Endothelial cell of umbilical vein (primary cell): ENCODE results near the gene CTF1. TPM values are rescaled to one million over a fixed set of nuclear protein-coding genes. Genes with fewer than 3 reads are reported as not detected.
"Not testable (repeated sequence)": the region's sequence is repeated elsewhere in the genome, so short reads cannot be mapped to it uniquely, and the experiment has no call there.

ENCODE experiments used
- BruUV-seq: library from RNA; stranded (reverse); fragments of 400-500 nt; replicated peaks from 2 replicates; lab custom pipeline; 2021; lab: Mats Ljungman, UMichigan
- CTCF ChIA-PET: fragments of 300-600, 350-600 bp; sonication (Branson Sonifier 250); formaldehyde crosslinking; loops from one replicate; lab custom pipeline; 2021; ENCODE audit warnings: antibody characterized with exemption, inconsistent platforms; lab: Charles Lee
- POLR2A ChIA-PET: fragments of 300-600, 350-600 bp; sonication (Branson Sonifier 250); formaldehyde crosslinking; loops from one replicate; lab custom pipeline; 2021; ENCODE audit warnings: antibody characterized with exemption, inconsistent platforms; lab: Charles Lee
- DNase-seq: peaks from one replicate; pipeline ENCODE4 v3.0.0-alpha.2; 2011; ENCODE audit warnings: low read depth, low spot score
- FAIRE-seq: peaks from 2 replicates; lab custom pipeline; 2011; peaks lifted over from hg19 to GRCh38; lab: Jason Lieb, UNC
- H2AFZ ChIP-seq: 2 replicates; pipeline ENCODE4 v1.6.0; 2012; ENCODE audit warnings: low read depth, low read length, control low read depth, inconsistent platforms
- H3K27ac ChIP-seq: 2 replicates; pipeline ENCODE4 v1.5.1; 2011; ENCODE audit warnings: low read depth, mild to moderate bottlenecking, control low read depth, low read length, moderate library complexity; ENCODE audit not compliant: insufficient read depth
- H3K27me3 ChIP-seq, 2 experiments: 2 replicates each; pipeline versions ENCODE4 v1.6.0 to v1.6.1; 2011; ENCODE audit warnings: low read length in 2 of 2, mixed read lengths in 1 of 2; ENCODE audit not compliant: control insufficient read depth in 2 of 2, insufficient read depth in 2 of 2
- H3K36me3 ChIP-seq, 2 experiments: 2 replicates in 1 of 2; 3 replicates in 1 of 2; pipeline ENCODE4 v1.5.1; 2011; ENCODE audit warnings: low read length in 2 of 2, mild to moderate bottlenecking in 1 of 2, moderate library complexity in 1 of 2; ENCODE audit not compliant: control insufficient read depth in 2 of 2, insufficient read depth in 2 of 2; ENCODE audit errors: extremely low read depth in 1 of 2
- H3K4me1 ChIP-seq: 3 replicates; pipeline ENCODE4 v1.5.1; 2011; ENCODE audit warnings: mild to moderate bottlenecking, low read length; ENCODE audit not compliant: control insufficient read depth, insufficient read depth; ENCODE audit errors: extremely low read depth
- H3K4me2 ChIP-seq: 2 replicates; pipeline ENCODE4 v1.6.1; 2011; ENCODE audit warnings: low read length, control low read depth, mixed read lengths; ENCODE audit not compliant: insufficient read depth
- H3K4me3 ChIP-seq, 3 experiments: fragments of 200-600 bp in 1 of 3; sonication (generic), shearing (Covaris generic) in 1 of 3; replicated peaks in 1 of 3; 2 replicates each; pipeline ENCODE4 v1.5.1; 2011 to 2016; ENCODE audit warnings: control low read depth in 3 of 3, low read length in 3 of 3, mild to moderate bottlenecking in 2 of 3, inconsistent platforms in 1 of 3, low read depth in 1 of 3, moderate library complexity in 1 of 3; ENCODE audit not compliant: insufficient read depth in 1 of 3
- H3K79me2 ChIP-seq: 2 replicates; pipeline ENCODE4 v1.6.0; 2012; ENCODE audit warnings: low read length, inconsistent platforms; ENCODE audit not compliant: control insufficient read depth, insufficient read depth
- H3K9ac ChIP-seq: replicated peaks from 2 replicates; pipeline ENCODE3; 2011; ENCODE audit warnings: low read length, control low read depth; ENCODE audit not compliant: insufficient read depth; ENCODE audit errors: extremely low read depth
- H3K9me1 ChIP-seq: replicated peaks from 3 replicates; pipeline ENCODE4 v1.6.0; 2011; ENCODE audit warnings: mild to moderate bottlenecking, low read length; ENCODE audit not compliant: control insufficient read depth, insufficient read depth; ENCODE audit errors: extremely low read depth
- H3K9me3 ChIP-seq: replicated peaks from 2 replicates; pipeline ENCODE4 v1.5.1; 2012; ENCODE audit warnings: low read length, inconsistent platforms; ENCODE audit not compliant: control insufficient read depth, insufficient read depth
- H4K20me1 ChIP-seq: replicated peaks from 2 replicates; pipeline ENCODE3; 2011; ENCODE audit warnings: mild to moderate bottlenecking, low read length; ENCODE audit not compliant: control insufficient read depth, insufficient read depth; ENCODE audit errors: extremely low read depth
- GATA2 ChIP-seq: IDR thresholded peaks from 2 replicates; pipeline ENCODE4 v1.7.0; 2011; ENCODE audit warnings: low read depth, mild to moderate bottlenecking, moderate library complexity, mixed read lengths, low read length; ENCODE audit not compliant: insufficient read length, insufficient read depth
- dilution Hi-C: fragments of 300-500 bp; cut with MboI; formaldehyde crosslinking; loops from one replicate; pipeline ENCODE4 v1.15.0; 2019; ENCODE audit warnings: low sequenced_read_pairs; ENCODE audit not compliant: extremely low pct_ligation_motif_present
- intact Hi-C: fragments of 100-400 bp; cut with micrococcal nuclease; formaldehyde crosslinking; loops from one replicate; pipeline ENCODE4 v1.10.0; 2022
- polyA plus RNA-seq, 4 experiments: library from polyadenylated mRNA; depleted of rRNA in 3 of 4; stranded (reverse) in 3 of 4; unstranded in 1 of 4; fragments of >200 nt; gene quantifications; 2 replicates each; pipeline versions ENCODE4 v1.2.1 to v1.2.3, GENCODE V29; 2011 to 2012; ENCODE audit warnings: missing spikeins in 1 of 4
- total RNA-seq: library from RNA; stranded (reverse); gene quantifications from 2 replicates; pipeline ENCODE4 v1.2.3, GENCODE V29; 2021
- TF ChIP-seq, protein P1 (sequence below), 2 donors: IDR thresholded peaks; 1 replicate in 1 of 2; 2 replicates in 1 of 2; pipeline ENCODE4 v1.5.1; 2011; ENCODE audit warnings: low read length in 2 of 2, mild to moderate bottlenecking in 2 of 2, moderate library complexity in 2 of 2, control low read depth in 1 of 2, inconsistent platforms in 1 of 2, low read depth in 1 of 2; ENCODE audit not compliant: insufficient read depth in 1 of 2; ENCODE audit errors: extremely low read depth in 1 of 2

Gene CTF1
- total and polyA plus RNA-seq, 2 donors (not counting 3 experiments of a cell fraction or from before 2014, with no cell fraction given) = 1.5 to 4.7 TPM

DNA sequence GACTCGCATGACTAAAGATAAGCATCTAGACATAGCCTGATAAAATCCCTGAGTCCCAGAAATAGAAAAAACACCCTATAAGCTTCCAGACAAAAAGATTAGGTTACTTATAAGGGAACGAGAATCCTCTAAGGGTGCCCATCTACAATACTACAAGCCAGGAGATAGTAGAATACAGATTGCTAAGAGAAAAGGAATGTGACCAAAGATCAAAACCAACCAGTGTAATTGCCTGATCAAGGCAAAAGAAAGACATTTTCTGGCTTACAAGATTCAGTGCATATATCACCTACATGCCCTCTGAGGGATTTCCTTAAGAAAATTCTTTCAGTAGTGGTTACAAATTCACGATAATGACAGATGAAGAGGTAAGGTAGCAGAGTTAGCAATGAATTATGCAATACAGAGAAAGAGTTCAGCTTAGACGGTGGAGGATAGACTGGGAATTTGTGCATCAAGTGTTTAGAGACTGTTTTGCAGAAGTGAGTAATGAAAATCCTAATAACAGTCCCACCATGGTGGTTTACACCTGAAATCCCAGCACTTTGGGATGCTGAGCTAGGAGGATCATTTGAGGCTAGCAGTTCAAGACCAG lies 37.5 kb upstream of the CTF1 start:
- Histone ChIP-seq H3K27ac (no peak overlapping the region), H2AFZ (no peak overlapping the region), H4K20me1 (no peaks in the 10 kb centered on the region), H3K9me3 (no peaks in the 10 kb centered on the region), H3K4me2 (no peak overlapping the region), H3K9me1 (no peaks in the 10 kb centered on the region), H3K4me1 (no peaks in the 10 kb centered on the region), H3K36me3 (no peaks in the 10 kb centered on the region), H3K9ac (no peak overlapping the region), H3K4me3 (no peak overlapping the region), H3K27me3 (no peaks in the 10 kb centered on the region), H3K79me2 (no peaks in the 10 kb centered on the region)
- ChIA-PET CTCF (interaction anchor here (5.5 kb wide), 1 partner anchor 13 kb away, joined by 45 read pairs; no protein-coding TSS in a partner anchor), POLR2A (no interaction called here)
- BruUV-seq = no TSS peak
- FAIRE-seq (no peak), DNase-seq (no peak)
- intact Hi-C loops = no loop called here
- TF ChIP-seq, protein P1, sequence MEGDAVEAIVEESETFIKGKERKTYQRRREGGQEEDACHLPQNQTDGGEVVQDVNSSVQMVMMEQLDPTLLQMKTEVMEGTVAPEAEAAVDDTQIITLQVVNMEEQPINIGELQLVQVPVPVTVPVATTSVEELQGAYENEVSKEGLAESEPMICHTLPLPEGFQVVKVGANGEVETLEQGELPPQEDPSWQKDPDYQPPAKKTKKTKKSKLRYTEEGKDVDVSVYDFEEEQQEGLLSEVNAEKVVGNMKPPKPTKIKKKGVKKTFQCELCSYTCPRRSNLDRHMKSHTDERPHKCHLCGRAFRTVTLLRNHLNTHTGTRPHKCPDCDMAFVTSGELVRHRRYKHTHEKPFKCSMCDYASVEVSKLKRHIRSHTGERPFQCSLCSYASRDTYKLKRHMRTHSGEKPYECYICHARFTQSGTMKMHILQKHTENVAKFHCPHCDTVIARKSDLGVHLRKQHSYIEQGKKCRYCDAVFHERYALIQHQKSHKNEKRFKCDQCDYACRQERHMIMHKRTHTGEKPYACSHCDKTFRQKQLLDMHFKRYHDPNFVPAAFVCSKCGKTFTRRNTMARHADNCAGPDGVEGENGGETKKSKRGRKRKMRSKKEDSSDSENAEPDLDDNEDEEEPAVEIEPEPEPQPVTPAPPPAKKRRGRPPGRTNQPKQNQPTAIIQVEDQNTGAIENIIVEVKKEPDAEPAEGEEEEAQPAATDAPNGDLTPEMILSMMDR (IDR thresholded peaks at IDR 0.05; ENCODE audit: extremely low read depth in 1 of 2, insufficient read depth in 1 of 2, low read depth in 1 of 2, low read length in 2 of 2) = no peak
- no peak for TF ChIP-seq GATA2
- dilution Hi-C loops = no loop called here

DNA sequence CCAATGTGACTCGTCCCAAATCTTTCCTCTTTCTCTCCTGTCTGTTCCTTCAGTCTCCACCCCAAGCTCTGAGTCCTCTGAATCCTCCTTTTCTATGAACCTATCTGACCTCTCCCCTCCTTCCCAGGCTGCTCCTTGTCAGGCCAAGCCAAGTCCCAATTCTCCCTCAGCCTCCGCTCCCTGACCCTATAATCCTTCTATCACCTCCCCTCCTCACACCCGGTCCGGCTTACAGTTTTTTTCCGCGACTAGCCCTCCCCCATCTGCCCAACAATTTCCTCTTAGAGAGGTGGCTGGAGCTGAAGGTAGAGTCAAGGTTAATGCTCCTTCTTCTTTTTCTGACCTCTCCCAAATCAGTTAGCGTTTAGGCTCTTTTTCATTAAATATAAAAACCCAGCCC lies 35.7 kb upstream of the CTF1 start:
- H3K4me1 ChIP-seq, H3K27ac ChIP-seq, H3K9me3 ChIP-seq, H3K79me2 ChIP-seq, H3K36me3 ChIP-seq, FAIRE-seq, H3K4me3 ChIP-seq, H4K20me1 ChIP-seq, intact Hi-C loops, DNase-seq, BruUV-seq, POLR2A ChIA-PET, H3K9me1 ChIP-seq, H3K9ac ChIP-seq, dilution Hi-C loops, CTCF ChIA-PET, H3K4me2 ChIP-seq, H3K27me3 ChIP-seq, H2AFZ ChIP-seq: not testable (repeated sequence)

DNA sequence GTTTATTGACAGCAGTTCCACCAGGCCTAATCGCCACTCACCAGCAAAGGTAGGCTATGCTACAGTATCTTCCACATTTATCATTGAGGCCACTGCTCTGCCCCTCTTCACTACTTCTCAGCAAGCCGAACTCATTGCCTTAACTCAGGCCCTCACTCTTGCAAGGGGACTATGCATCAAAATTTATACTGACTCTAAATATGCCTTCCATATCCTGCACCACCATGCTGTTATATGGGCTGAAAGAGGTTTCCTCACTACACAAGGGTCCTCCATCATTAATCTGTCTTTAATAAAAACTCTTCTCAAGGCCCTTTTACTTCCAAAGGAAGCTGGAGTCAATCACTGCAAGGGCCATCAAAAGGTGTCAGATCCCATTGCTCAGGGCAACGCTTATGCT lies 33.2 kb upstream of the CTF1 start:
- H2AFZ ChIP-seq, H3K4me2 ChIP-seq, H3K9me1 ChIP-seq, H3K79me2 ChIP-seq, dilution Hi-C loops, H3K4me1 ChIP-seq, H3K27me3 ChIP-seq, DNase-seq, intact Hi-C loops, H3K36me3 ChIP-seq, POLR2A ChIA-PET, H4K20me1 ChIP-seq, H3K27ac ChIP-seq, BruUV-seq, H3K4me3 ChIP-seq, FAIRE-seq, H3K9me3 ChIP-seq, H3K9ac ChIP-seq: not testable (repeated sequence)
- CTCF ChIA-PET = interaction anchor here (1.8 kb wide), 1 partner anchor 18 kb away, joined by 5 read pairs; no protein-coding TSS in a partner anchor
